Measurements from ENCODE around the gene PKN1.

DNA sequence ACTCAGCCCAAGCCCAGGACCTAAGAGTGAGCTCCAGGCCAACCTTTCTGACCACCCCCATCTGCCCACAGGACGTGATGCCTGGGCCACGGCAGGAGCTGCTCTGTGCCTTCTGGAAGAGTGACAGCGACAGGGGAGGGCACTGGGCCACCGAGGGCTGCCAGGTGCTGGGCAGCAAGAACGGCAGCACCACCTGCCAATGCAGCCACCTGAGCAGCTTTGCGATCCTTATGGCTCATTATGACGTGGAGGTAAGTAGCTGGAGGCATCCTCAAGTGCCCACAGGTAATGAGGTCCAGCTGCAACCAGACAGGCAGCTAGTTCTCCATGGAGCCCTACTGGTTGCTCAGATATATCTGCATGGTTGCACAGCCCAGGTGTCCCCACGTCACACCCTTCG is 28.8 kb upstream of the PKN1 start:
- TF ChIP-seq POLR2AphosphoS5 (IDR thresholded peaks at IDR 0.05; ENCODE audit: low read depth, low read length) (no peak), POLR2A (IDR thresholded peaks at IDR 0.05; ENCODE audit: low read depth, low read length) (peak; percentile 36), TAF1 (IDR thresholded peaks at IDR 0.05; ENCODE audit: low read depth, low read length) (no peak), SPI1 (IDR thresholded peaks at IDR 0.05; ENCODE audit: low read depth, low read length) (no peak)
